H1 (cell line): Measurements from ENCODE around the gene MIDN. TPM values are rescaled to one million over a fixed set of nuclear protein-coding genes. Genes with fewer than 3 reads are reported as not detected.

ENCODE experiments used
- BCL11A ChIP-seq, 2 experiments: IDR thresholded peaks; one replicate each; pipeline ENCODE4 v1.6.1; 2011; ENCODE audit warnings: low read depth in 2 of 2, low read length in 2 of 2, mild to moderate bottlenecking in 2 of 2
- HDAC2 ChIP-seq, 2 experiments: fragments of 300-600 bp in 1 of 2; sonication (generic) in 1 of 2; IDR thresholded peaks; 2 replicates each; pipeline ENCODE4 v1.6.1; 2011 to 2012; ENCODE audit warnings: low read depth in 2 of 2, low read length in 2 of 2, mild to moderate bottlenecking in 2 of 2, moderate library complexity in 2 of 2, borderline replicate concordance in 1 of 2, inconsistent platforms in 1 of 2
- HDAC6 ChIP-seq: IDR thresholded peaks from one replicate; pipeline ENCODE4 v1.7.1; 2012; ENCODE audit warnings: low read depth, mild to moderate bottlenecking, inconsistent platforms, low read length, moderate library complexity
- JUN ChIP-seq: IDR thresholded peaks from 2 replicates; pipeline ENCODE4 v1.6.1; 2011; ENCODE audit warnings: low read depth, mild to moderate bottlenecking, improper control_type of control experiment, low read length
- KDM4A ChIP-seq: IDR thresholded peaks from one replicate; pipeline ENCODE4 v1.7.1; 2012; ENCODE audit warnings: low read depth, mild to moderate bottlenecking, moderate library complexity, low read length, inconsistent platforms; ENCODE audit not compliant: severe bottlenecking
- SP2 ChIP-seq: IDR thresholded peaks from 2 replicates; pipeline ENCODE4 v1.6.1; 2012; ENCODE audit warnings: mild to moderate bottlenecking, low read length, inconsistent platforms
- SP4 ChIP-seq: IDR thresholded peaks from 2 replicates; pipeline ENCODE4 v1.6.1; 2012; ENCODE audit warnings: low read length, inconsistent platforms
- polyA plus RNA-seq, 7 experiments: library from polyadenylated mRNA; depleted of rRNA in 3 of 7; stranded (reverse) in 5 of 7; unstranded in 2 of 7; fragments of >200 nt in 5 of 7; fragments of 200-250 nt in 2 of 7; gene quantifications; 1 replicate in 5 of 7; 2 replicates in 1 of 7; 4 replicates in 1 of 7; pipeline versions ENCODE4 v1.2.1 to v1.2.3, GENCODE V29; 2011 to 2013; ENCODE audit warnings: missing spikeins in 2 of 7, mixed read lengths in 2 of 7
- total RNA-seq: library from RNA; stranded (reverse); fragmentation: NEBNext Ultra II Directional; extraction: Animal tissue kit (Norgen Biotek cat#: 25700); gene quantifications from 2 replicates; pipeline ENCODE4 v1.2.1, GENCODE V29; 2021
- TF ChIP-seq, protein P1 (sequence below): fragments of 300-600 bp; sonication (generic); IDR thresholded peaks from 2 replicates; pipeline ENCODE4 v1.7.1; 2012; ENCODE audit warnings: low read length, moderate library complexity, mild to moderate bottlenecking, inconsistent platforms; ENCODE audit not compliant: insufficient replicate concordance

Gene MIDN
- total and polyA plus RNA-seq, 2 of the 8 experiments (the other 6 are each of a cell fraction or from before 2014, with no cell fraction given) = 39.8 to 159 TPM

DNA sequence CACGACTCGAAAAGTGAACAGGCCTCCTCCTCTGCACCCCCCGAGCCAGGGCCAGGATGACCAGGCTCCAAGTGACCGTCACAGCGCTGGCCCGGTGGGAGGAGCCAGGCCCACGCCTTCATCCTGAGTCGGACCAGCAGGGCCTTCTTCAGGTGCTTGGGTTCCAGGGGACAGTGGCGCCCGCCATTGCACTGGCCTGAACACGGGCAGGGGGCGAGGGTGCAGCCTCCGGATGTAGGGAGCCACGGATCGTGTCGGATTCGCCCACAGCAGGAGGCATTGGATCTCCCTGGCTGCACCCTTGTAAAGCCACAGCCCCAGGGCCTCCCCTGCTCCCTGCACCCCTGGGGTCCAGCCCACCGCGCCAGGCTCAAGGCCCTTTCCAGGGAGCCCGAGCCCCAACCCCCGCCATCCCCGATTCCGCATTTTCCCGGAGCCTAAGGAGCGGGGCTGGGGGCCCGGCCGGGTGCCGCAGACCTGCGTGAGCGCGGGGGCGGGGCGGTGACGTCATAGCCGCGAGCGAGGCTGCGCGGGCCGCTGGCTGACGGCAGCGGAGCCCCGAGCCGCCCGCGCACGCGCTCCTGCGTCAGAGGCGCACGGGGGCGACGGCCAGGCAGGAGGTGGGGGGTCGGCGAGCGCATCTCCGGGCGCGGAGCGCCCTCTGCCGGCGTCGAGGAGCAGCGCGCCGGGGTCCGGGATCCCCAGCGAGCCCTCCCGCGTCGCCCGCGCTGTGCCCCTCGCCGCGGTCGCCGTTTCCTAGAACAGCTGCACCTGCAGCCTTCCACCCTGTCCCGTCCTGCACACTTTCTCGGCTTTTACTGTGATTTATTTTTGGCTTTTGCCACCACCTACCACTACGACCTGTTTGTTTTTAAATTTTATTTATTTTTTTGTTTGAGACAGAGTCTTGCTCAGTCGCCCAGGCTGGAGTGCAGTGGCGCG is 8.3 kb upstream of the MIDN start (continued):
- TF ChIP-seq, protein P1, sequence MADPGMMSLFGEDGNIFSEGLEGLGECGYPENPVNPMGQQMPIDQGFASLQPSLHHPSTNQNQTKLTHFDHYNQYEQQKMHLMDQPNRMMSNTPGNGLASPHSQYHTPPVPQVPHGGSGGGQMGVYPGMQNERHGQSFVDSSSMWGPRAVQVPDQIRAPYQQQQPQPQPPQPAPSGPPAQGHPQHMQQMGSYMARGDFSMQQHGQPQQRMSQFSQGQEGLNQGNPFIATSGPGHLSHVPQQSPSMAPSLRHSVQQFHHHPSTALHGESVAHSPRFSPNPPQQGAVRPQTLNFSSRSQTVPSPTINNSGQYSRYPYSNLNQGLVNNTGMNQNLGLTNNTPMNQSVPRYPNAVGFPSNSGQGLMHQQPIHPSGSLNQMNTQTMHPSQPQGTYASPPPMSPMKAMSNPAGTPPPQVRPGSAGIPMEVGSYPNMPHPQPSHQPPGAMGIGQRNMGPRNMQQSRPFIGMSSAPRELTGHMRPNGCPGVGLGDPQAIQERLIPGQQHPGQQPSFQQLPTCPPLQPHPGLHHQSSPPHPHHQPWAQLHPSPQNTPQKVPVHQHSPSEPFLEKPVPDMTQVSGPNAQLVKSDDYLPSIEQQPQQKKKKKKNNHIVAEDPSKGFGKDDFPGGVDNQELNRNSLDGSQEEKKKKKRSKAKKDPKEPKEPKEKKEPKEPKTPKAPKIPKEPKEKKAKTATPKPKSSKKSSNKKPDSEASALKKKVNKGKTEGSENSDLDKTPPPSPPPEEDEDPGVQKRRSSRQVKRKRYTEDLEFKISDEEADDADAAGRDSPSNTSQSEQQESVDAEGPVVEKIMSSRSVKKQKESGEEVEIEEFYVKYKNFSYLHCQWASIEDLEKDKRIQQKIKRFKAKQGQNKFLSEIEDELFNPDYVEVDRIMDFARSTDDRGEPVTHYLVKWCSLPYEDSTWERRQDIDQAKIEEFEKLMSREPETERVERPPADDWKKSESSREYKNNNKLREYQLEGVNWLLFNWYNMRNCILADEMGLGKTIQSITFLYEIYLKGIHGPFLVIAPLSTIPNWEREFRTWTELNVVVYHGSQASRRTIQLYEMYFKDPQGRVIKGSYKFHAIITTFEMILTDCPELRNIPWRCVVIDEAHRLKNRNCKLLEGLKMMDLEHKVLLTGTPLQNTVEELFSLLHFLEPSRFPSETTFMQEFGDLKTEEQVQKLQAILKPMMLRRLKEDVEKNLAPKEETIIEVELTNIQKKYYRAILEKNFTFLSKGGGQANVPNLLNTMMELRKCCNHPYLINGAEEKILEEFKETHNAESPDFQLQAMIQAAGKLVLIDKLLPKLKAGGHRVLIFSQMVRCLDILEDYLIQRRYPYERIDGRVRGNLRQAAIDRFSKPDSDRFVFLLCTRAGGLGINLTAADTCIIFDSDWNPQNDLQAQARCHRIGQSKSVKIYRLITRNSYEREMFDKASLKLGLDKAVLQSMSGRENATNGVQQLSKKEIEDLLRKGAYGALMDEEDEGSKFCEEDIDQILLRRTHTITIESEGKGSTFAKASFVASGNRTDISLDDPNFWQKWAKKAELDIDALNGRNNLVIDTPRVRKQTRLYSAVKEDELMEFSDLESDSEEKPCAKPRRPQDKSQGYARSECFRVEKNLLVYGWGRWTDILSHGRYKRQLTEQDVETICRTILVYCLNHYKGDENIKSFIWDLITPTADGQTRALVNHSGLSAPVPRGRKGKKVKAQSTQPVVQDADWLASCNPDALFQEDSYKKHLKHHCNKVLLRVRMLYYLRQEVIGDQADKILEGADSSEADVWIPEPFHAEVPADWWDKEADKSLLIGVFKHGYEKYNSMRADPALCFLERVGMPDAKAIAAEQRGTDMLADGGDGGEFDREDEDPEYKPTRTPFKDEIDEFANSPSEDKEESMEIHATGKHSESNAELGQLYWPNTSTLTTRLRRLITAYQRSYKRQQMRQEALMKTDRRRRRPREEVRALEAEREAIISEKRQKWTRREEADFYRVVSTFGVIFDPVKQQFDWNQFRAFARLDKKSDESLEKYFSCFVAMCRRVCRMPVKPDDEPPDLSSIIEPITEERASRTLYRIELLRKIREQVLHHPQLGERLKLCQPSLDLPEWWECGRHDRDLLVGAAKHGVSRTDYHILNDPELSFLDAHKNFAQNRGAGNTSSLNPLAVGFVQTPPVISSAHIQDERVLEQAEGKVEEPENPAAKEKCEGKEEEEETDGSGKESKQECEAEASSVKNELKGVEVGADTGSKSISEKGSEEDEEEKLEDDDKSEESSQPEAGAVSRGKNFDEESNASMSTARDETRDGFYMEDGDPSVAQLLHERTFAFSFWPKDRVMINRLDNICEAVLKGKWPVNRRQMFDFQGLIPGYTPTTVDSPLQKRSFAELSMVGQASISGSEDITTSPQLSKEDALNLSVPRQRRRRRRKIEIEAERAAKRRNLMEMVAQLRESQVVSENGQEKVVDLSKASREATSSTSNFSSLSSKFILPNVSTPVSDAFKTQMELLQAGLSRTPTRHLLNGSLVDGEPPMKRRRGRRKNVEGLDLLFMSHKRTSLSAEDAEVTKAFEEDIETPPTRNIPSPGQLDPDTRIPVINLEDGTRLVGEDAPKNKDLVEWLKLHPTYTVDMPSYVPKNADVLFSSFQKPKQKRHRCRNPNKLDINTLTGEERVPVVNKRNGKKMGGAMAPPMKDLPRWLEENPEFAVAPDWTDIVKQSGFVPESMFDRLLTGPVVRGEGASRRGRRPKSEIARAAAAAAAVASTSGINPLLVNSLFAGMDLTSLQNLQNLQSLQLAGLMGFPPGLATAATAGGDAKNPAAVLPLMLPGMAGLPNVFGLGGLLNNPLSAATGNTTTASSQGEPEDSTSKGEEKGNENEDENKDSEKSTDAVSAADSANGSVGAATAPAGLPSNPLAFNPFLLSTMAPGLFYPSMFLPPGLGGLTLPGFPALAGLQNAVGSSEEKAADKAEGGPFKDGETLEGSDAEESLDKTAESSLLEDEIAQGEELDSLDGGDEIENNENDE = no peak
- TF ChIP-seq SP2 (no peak), BCL11A (IDR thresholded peaks at IDR 0.05; ENCODE audit: low read depth in 2 of 2, low read length in 2 of 2) (no peak), HDAC2 (IDR thresholded peaks at IDR 0.05; ENCODE audit: borderline replicate concordance in 1 of 2, low read depth in 2 of 2, low read length in 2 of 2) (0 out of 4 replicates have a peak, but pooled peaks of 1 of the 2 experiments have one; percentile 20), KDM4A (peak; percentile 38), SP4 (no peak), JUN (0 out of 2 replicates have a peak, but pooled peaks have one; percentile 26), HDAC6 (no peak)
